Left colon (tissue), 2 donors: ENCODE data around the gene TLR10. TPM values are rescaled to one million over a fixed set of nuclear protein-coding genes. Genes with fewer than 3 reads are reported as not detected.

ENCODE experiments used
- ATAC-seq: fragments of 200-7000 bp; cut with Tn5 transposase; one replicate; pipeline ENCODE4 v1.9.1; 2020; ENCODE audit warnings: mild to moderate bottlenecking, moderate library complexity
- DNase-seq, 2 donors: peaks; one replicate each; pipeline ENCODE4 v3.0.0-alpha.2; 2020
- intact Hi-C, 2 donors: fragments of 100-400 bp; cut with DNase I in 1 of 2; cut with micrococcal nuclease in 1 of 2; formaldehyde crosslinking; loops; one replicate each; pipeline versions ENCODE4 v1.11.2 to v1.14.0; 2022; cut with DNase I, micrococcal nuclease
- total RNA-seq, 2 donors: library from RNA; stranded (reverse); fragmentation: NEBNext Ultra II Directional; extraction: Animal tissue kit (Norgen Biotek cat#: 25700); gene quantifications; one replicate each; pipeline ENCODE4 v1.2.1, GENCODE V29; 2021
- donor health status: DM: no; HTN: no; CAD: no.
- donor health status: DM: yes; HTN: yes; CAD: no.

TLR10 gene
- total RNA-seq, 2 donors from 2014 or later: 0.21 to 0.70 TPM

DNA sequence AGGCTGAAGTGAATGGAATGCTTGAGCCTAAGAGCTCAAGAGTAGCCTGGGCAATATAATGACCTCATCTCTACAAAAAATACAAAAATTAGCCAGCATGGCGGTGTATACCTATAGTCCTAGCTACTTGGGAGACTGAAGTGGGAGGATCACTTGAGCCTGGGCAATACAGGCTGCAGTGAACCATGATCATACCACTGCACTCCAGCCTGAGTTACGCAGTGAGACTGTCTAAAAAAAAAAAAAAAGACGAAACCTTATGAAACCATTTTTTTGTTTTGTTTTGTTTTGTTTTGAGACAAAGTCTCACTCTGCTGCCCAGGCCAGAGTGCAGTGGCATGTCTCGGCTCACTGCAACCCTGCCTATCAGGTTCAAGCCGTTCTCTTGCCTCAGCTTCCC is 36.9 kb downstream of the TLR10 start:
- DNase-seq: no peak

DNA sequence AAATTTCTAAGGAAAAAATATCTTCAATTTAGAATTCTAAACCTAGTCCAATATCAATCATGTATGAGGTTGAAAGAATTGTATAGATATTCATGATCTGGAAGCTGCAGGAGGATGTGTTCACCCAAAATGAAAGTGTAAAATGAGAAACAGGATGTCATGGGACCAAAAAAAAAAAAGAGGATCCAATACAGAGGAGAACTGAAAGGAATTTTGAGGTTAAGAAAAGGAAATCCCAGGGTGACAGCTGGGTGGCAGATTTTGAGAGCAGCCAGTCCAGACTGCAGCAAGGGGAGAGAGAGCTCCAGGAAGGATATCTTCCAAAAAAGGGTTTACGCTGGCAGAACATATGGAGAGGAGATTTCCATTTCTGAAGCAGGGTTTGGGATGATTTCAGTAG is 38.9 kb downstream of the TLR10 start:
- ATAC-seq: no peak
- intact Hi-C loops: no loop called here

More for the DNA sequence above, 36.9 kb downstream of the TLR10 start:
- intact Hi-C loops: no loop called here
- ATAC-seq: no peak

DNA sequence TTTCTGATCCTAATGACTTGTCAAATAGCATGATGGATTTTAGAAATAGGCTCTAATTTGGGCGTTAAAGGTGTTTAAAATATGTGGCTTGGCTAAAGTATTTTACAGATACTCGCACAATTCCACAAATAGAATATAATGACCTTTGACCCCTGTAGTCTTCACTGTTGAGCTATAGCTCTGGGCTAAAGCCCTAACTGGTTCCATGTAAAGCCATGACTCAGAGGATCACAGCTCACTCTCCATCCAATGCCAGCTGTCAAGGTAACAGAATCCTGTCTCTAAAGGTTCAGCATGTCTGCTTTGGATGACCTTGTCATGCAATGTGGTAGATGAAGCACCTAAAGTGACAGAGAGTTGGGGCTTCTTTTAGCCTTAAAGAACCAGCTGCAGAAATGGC is 42.5 kb downstream of the TLR10 start:
- intact Hi-C loops: no loop called here
- no peak for DNase-seq
- ATAC-seq: peak; percentile 48

More for the DNA sequence above, 38.9 kb downstream of the TLR10 start:
- DNase-seq: no peak

- ATAC-seq: no peak
- intact Hi-C loops: loop anchor here in 1 of 2 donors (10.0 kb wide), 1 partner anchor 674 kb away; no protein-coding TSS in a partner anchor
- DNase-seq: no peak
Observed at GRCh38 chr4:38738940-38739803, 43.6 kb downstream of the TLR10 start.

- DNase-seq (no peak), ATAC-seq (no peak)
- intact Hi-C loops: loop anchor here in 1 of 2 donors (10.0 kb wide), 1 partner anchor 671 kb away; no protein-coding TSS in a partner anchor
Observed at GRCh38 chr4:38735870-38736269, 46.9 kb downstream of the TLR10 start.

DNA sequence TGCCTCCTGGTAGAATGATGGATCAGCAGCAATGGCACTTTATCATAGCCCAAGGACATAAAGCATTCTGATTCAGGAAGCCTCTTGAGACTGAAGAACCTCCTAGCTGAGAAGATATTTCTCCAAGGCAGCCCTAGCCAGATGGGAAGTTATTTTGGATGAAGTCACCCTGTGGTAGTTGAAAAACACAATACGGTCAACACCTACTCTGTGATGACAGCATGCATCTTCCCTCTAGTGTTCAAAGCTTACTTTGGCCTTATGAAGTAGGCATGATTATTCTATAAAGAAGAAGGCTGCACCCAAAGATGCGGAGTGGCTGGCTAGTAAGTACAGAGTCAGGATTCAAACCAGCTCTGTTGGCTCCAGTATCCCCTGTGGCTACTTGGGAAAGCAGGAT is 47.9 kb downstream of the TLR10 start:
- intact Hi-C loops: loop anchor here (5.0 to 10.0 kb wide), 2 partner anchors 670 to 673 kb away; no protein-coding TSS in a partner anchor
- ATAC-seq (no peak), DNase-seq (no peak)

- ATAC-seq: no peak
- DNase-seq: no peak
- intact Hi-C loops: loop anchor here (5.0 to 10.0 kb wide), 2 partner anchors 670 to 672 kb away; no protein-coding TSS in a partner anchor
Observed at GRCh38 chr4:38734446-38734845, 48.3 kb downstream of the TLR10 start.

DNA sequence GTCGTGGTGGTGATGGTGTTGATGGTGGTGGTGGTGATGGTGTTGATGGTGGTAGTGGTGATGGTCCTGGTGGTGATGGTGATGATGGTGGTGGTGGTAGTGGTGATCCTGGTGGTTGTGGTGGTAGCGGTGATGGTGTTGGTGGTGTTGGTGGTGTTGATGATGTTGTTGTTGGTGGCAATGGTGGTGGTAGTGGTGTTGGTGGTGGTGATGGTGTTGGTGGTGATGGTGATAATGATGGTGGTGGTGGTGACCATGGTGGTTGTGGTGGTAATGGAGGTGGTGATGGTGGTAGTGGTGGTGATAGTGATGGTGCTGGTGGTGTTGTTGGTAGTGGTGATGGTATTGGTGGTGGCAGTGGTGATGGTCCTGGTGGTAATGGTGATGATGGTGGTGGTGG is 49.1 kb downstream of the TLR10 start:
- no peak for ATAC-seq
- DNase-seq: no peak
- intact Hi-C loops: loop anchor here (5.0 to 10.0 kb wide), 2 partner anchors 669 to 671 kb away; no protein-coding TSS in a partner anchor

DNA sequence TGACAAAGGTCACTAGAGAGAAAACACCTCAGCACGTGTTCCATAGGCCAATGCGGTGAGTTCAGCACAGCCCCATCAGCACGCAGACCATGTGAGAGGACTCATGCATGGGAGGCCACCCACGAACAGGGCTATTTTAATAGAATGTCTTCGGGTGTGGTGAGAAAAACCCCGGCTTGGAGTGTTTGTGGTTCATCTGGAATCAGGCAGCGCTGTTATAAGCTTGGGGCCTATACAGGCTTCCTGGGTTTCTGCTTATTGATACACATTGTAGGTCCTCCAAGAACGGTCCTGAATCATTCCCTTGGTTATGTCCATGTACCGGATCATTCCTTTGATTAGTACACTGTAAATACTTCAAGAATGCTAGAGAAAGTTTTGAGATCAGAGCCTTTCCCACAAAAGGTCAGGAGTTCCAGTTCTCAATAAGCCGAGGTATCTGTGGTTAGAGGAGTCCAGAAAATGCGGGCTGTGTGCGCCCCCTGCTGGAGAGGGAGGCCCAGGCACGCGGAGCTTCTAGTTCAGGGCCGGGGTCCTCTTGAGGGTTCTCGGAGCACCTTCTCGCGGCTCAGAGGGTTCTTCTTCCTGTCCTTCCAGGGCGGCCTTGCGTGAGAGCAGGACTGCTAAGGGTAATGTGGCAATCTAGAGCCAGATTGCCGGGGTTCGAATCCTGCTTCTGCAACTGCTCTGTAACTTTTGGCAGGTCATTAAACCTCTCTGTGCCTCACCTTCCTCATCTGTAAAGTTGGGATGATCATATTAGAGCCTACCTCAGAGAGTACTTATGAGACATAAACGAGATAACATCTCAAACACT is 51.8 kb downstream of the TLR10 start:
- intact Hi-C loops: loop anchor here (2.0 to 10.0 kb wide), 3 partner anchors 550 to 669 kb away; no protein-coding TSS in a partner anchor
- ATAC-seq: peak; percentile 43
- peak; percentile 65 to 93 for DNase-seq

DNA sequence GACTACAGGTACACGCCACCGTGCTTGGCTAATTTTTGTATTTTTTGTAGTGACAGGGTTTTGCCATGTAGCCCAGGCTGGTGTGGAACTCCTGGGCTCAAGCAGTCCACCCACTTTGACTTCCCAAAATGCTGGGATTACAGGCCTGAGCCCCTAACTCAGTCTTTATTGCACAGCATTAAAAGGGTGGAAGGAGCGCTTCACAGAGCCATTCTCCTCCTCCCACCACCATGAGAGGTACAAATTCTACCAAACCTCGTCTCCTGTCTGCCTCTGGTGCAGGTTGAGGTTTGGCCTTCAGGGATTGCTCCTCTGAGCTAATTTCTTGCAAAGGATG is 52.3 kb downstream of the TLR10 start:
- DNase-seq (no peak), ATAC-seq (no peak)
- intact Hi-C loops: loop anchor here (2.0 to 10.0 kb wide), 3 partner anchors 550 to 668 kb away; no protein-coding TSS in a partner anchor

DNA sequence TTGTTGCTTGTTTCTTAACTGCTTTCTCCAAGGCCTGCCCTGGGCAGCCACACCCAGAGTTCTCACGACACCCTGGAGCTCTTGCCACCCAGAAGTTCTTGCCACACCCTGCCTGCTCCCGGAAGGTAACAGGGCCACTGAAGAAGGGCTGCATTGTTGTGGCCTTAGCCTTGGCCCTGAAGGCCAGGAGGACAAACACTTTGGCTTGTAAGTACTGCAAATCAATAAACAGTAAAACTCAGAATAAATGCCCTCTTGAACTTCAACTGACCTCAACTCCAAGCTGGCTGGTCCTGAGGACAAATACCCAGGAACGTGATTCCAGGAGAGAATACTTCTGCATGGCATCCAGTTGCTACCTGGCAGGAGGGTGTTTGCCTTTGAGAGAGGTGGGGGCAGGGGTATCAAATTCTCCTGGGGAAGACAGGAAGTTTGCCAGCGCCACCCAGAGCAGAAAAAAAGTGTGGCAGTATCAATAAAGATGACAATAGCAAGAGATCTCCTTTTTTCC is 54.1 kb downstream of the TLR10 start:
- DNase-seq: peak; percentile 79 to 94
- intact Hi-C loops: no loop called here

DNA sequence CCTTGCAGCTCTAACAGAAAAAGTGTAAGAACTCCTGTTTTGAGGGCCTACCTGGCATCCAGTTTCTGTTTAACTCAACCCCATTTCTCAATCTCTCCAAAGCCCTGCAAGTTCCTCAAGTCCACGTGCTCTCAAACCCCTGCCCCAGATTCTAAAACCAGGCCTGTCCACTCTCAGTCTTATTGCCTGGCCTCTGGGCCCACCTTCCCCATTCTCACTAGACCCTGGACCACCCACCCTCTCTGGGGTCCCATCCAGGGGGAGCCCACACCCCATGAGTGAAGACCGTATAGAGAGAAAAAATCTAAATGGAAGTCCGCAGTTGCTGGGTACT is 58.3 kb downstream of the TLR10 start:
- intact Hi-C loops: no loop called here
- no peak for DNase-seq

More for the DNA sequence above, 54.1 kb downstream of the TLR10 start:
- ATAC-seq: peak; percentile 93

GRCh38 chr4:38723726-38724474 is 58.9 kb downstream of the TLR10 start:
- intact Hi-C loops: no loop called here
- no peak for DNase-seq
- ATAC-seq: peak; percentile 27

More for the DNA sequence above, 58.3 kb downstream of the TLR10 start:
- ATAC-seq: no peak

DNA sequence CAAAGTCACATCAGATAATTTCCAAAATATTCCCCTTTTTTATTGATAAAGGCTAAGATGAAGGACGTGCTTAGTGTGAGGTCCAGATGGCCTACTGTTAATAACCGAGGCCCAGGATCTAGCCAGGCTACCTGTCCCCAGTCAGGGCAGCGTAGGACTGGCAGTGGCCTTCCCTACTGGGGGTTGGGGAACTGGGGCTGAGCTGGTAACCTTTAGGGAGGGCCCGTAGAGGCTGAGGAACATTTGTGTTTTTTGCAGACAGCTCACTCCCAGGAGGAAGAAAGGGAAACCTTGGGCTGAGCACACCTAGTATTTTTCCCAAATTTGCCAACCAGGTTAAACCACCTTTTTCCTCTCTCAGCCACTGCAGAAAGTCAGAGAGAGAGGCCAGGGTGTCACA is 59.7 kb downstream of the TLR10 start:
- intact Hi-C loops: no loop called here
- ATAC-seq (no peak), DNase-seq (no peak)

Other genes starting within 250 kb of the TLR10 start
- gene KLF3, start 118.8 kb downstream of the TLR10 start, total RNA-seq: 100 to 1,000 TPM; 146 to 153 TPM
- 1 to 10 TPM; 2.3 to 6.7 TPM for gene TLR1, start 21.8 kb upstream of the TLR10 start, total RNA-seq
- gene TLR6, start 73.8 kb upstream of the TLR10 start, total RNA-seq: 1 to 10 TPM; 1.4 to 2.7 TPM
- 10 to 100 TPM; 73.3 to 77.2 TPM for gene FAM114A1, start 84.8 kb upstream of the TLR10 start, total RNA-seq
- under 1 TPM in 1 of 2 donors, not detected in 1; 0.70 TPM for gene TMEM156, start 249.4 kb upstream of the TLR10 start, total RNA-seq